GM12872 (cell line): ENCODE data around the gene QARS1.

Source experiments
- CTCF ChIP-seq: IDR thresholded peaks from 3 replicates; pipeline ENCODE4 v1.5.1; 2011; ENCODE audit warnings: low read depth, mild to moderate bottlenecking, low read length, moderate library complexity; ENCODE audit not compliant: insufficient read depth

QARS1 gene

GRCh38 chr3:49133226-49133951, 28.8 kb upstream of the QARS1 start:
- TF ChIP-seq CTCF: no peak

GRCh38 chr3:49132437-49133225, 28.1 kb upstream of the QARS1 start, which contains the start of gene LAMB2:
LAMB2 (minus strand) TSS chr3:49133050; CDS start chr3:49132867, 183 bp downstream.
- no peak for TF ChIP-seq CTCF

GRCh38 chr3:49132073-49132436, 27.5 kb upstream of the QARS1 start:
- no peak for TF ChIP-seq CTCF

- TF ChIP-seq CTCF: no peak
Observed at GRCh38 chr3:49131576-49131975, 27.0 kb upstream of the QARS1 start.

- TF ChIP-seq CTCF: no peak
Observed at GRCh38 chr3:49131040-49131439, 26.5 kb upstream of the QARS1 start.

GRCh38 chr3:49124991-49125670, 20.6 kb upstream of the QARS1 start:
- TF ChIP-seq CTCF: peak; percentile 40; the same call in 2 of the 3 replicates

GRCh38 chr3:49124203-49124602, 19.6 kb upstream of the QARS1 start:
- TF ChIP-seq CTCF: no peak
